ENCODE data around the gene ALG12. TPM values are rescaled to one million over a fixed set of nuclear protein-coding genes. Genes with fewer than 3 reads are reported as not detected.

The ALG12 gene
- polyA plus RNA-seq (2013): 22.3 and 22.8 TPM in 2 replicates

- peak within 1 kb of the TSS; percentile 97 for H4K8ac ChIP-seq (ENCODE audit: low read depth, low read length)
- peaks cover 2% of the 10 kb centered on the region for H3K9me3 ChIP-seq (ENCODE audit: insufficient read depth, low read depth, low read length)
- H4K91ac ChIP-seq (ENCODE audit: low read depth, low read length): peak within 1 kb of the TSS; percentile 93
- H3K14ac ChIP-seq (ENCODE audit: low read length): peak within 1 kb of the TSS; percentile 98
- peaks cover 8% of the 10 kb centered on the region for H3K79me2 ChIP-seq (ENCODE audit: control insufficient read depth, insufficient read depth, low read length, poor library complexity)
- peak within 1 kb of the TSS; percentile 96 for H2BK5ac ChIP-seq (ENCODE audit: low read depth, low read length, poor library complexity)
- H2AK5ac ChIP-seq (ENCODE audit: low read length): peak within 1 kb of the TSS; percentile 1
- H3K4ac ChIP-seq (ENCODE audit: low read depth, low read length): peak within 1 kb of the TSS; percentile 55
- H3K36me3 ChIP-seq (ENCODE audit: control insufficient read depth in 1 of 2, insufficient read depth in 2 of 2, low read length in 2 of 2): peaks cover 20 to 27% of the 10 kb centered on the region in 2 experiments
- H2AFZ ChIP-seq (ENCODE audit: insufficient read depth, low read length, poor library complexity): peak within 1 kb of the TSS; percentile 95
- no peaks in the 10 kb centered on the region for H3K27me3 ChIP-seq (ENCODE audit: insufficient read depth, low read length)
- no peak within 1 kb of the TSS for H3K23ac ChIP-seq (ENCODE audit: low read length)
- no peak within 1 kb of the TSS for H2BK12ac ChIP-seq (ENCODE audit: low read length)
- H2BK120ac ChIP-seq (ENCODE audit: insufficient read depth, low read length, poor library complexity): peak within 1 kb of the TSS; percentile 92
- H3K79me1 ChIP-seq (ENCODE audit: low read length): peaks cover 11% of the 10 kb centered on the region
- H3K4me3 ChIP-seq (ENCODE audit: low read depth, low read length): peak within 1 kb of the TSS; percentile 89
- peak within 1 kb of the TSS; percentile 87 for H3K4me2 ChIP-seq (ENCODE audit: low read length)
- peak within 1 kb of the TSS; percentile 95 for H3K18ac ChIP-seq (ENCODE audit: low read length)
- peak; percentile 95 to 98 for DNase-seq
- no CpG with 5 or more reads among the region's 103 CpGs for WGBS (ENCODE audit: extremely low coverage, insufficient coverage, insufficient read length)
- H4K12ac ChIP-seq (ENCODE audit: low read depth, low read length): peak within 1 kb of the TSS; percentile 95
- peak within 1 kb of the TSS; percentile 91 for H3K9ac ChIP-seq (ENCODE audit: low read length)
- H3K27ac ChIP-seq (ENCODE audit: low read depth, low read length): peak within 1 kb of the TSS; percentile 98
- H3K4me1 ChIP-seq (ENCODE audit: control insufficient read depth in 1 of 2, insufficient read depth in 2 of 2, low read length in 2 of 2): peaks cover 5 to 12% of the 10 kb centered on the region in 2 experiments
These were observed at the start of gene ALG12, which contains the start of gene CRELD2 for GRCh38 chr22:49917974-49918910. Gene ALG12 (minus strand): TSS chr22:49918438. CDS start chr22:49913765, 4,673 bp downstream. Gene CRELD2 (plus strand): TSS chr22:49918634. CDS start chr22:49918770, 136 bp downstream.

DNA sequence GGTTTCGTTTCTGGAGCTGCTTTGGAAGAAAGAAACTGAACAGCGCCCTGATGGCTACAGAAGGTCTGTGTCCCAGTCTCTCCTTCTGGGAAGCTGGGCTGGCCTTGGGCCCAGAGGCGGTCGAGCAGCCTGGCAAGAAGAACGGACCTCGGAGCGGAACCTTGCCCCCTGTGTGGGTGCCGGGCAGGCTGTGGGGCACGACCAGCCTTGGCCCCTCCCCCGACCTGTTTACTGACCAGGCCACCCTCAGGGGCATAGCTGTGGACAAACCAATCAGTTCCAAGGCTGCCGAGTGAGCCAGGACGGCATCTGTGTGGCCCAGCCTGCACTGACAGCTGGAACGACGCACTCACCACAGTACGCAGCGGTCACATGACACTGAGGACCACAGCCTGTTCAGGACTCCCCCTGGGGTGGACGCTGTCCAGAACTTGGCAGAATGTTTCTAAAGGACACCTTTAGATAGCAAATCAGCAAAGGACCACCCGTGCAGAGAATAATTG lies 49.5 kb upstream of the ALG12 start:
- H3K14ac ChIP-seq (ENCODE audit: low read length): no peak overlapping the region
- no peak overlapping the region for H4K8ac ChIP-seq (ENCODE audit: low read depth, low read length)
- H4K12ac ChIP-seq (ENCODE audit: low read depth, low read length): no peak overlapping the region
- H3K4me1 ChIP-seq (ENCODE audit: control insufficient read depth in 1 of 2, insufficient read depth in 2 of 2, low read length in 2 of 2): peaks cover 53 to 59% of the 10 kb centered on the region in 2 experiments
- H3K18ac ChIP-seq (ENCODE audit: low read length): peak overlapping the region; percentile 19
- no CpG with 5 or more reads among the region's 18 CpGs for WGBS (ENCODE audit: extremely low coverage, insufficient coverage, insufficient read length)
- DNase-seq: peak in 1 of 2 donors; percentile 27
- H3K4me2 ChIP-seq (ENCODE audit: low read length): no peak overlapping the region
- no peak overlapping the region for H2BK5ac ChIP-seq (ENCODE audit: low read depth, low read length, poor library complexity)
- peaks cover 9% of the 10 kb centered on the region for H3K79me2 ChIP-seq (ENCODE audit: control insufficient read depth, insufficient read depth, low read length, poor library complexity)
- no peak overlapping the region for H2BK120ac ChIP-seq (ENCODE audit: insufficient read depth, low read length, poor library complexity)
- H3K79me1 ChIP-seq (ENCODE audit: low read length): peaks cover 24% of the 10 kb centered on the region
- H2BK12ac ChIP-seq (ENCODE audit: low read length): peak overlapping the region; percentile 8
- peak overlapping the region; percentile 8 for H3K4me3 ChIP-seq (ENCODE audit: low read depth, low read length)
- H3K27ac ChIP-seq (ENCODE audit: low read depth, low read length): no peak overlapping the region
- H3K9ac ChIP-seq (ENCODE audit: low read length): no peak overlapping the region
- peak overlapping the region; percentile 32 for H2AK5ac ChIP-seq (ENCODE audit: low read length)
- H3K27me3 ChIP-seq (ENCODE audit: insufficient read depth, low read length): no peaks in the 10 kb centered on the region
- no peak overlapping the region for H3K23ac ChIP-seq (ENCODE audit: low read length)
- peaks cover 22 to 24% of the 10 kb centered on the region in 2 experiments for H3K36me3 ChIP-seq (ENCODE audit: control insufficient read depth in 1 of 2, insufficient read depth in 2 of 2, low read length in 2 of 2)
- H2AFZ ChIP-seq (ENCODE audit: insufficient read depth, low read length, poor library complexity): no peak overlapping the region
- peaks cover 3% of the 10 kb centered on the region for H3K9me3 ChIP-seq (ENCODE audit: insufficient read depth, low read depth, low read length)
- peak overlapping the region; percentile 40 for H4K91ac ChIP-seq (ENCODE audit: low read depth, low read length)
- no peak overlapping the region for H3K4ac ChIP-seq (ENCODE audit: low read depth, low read length)

DNA sequence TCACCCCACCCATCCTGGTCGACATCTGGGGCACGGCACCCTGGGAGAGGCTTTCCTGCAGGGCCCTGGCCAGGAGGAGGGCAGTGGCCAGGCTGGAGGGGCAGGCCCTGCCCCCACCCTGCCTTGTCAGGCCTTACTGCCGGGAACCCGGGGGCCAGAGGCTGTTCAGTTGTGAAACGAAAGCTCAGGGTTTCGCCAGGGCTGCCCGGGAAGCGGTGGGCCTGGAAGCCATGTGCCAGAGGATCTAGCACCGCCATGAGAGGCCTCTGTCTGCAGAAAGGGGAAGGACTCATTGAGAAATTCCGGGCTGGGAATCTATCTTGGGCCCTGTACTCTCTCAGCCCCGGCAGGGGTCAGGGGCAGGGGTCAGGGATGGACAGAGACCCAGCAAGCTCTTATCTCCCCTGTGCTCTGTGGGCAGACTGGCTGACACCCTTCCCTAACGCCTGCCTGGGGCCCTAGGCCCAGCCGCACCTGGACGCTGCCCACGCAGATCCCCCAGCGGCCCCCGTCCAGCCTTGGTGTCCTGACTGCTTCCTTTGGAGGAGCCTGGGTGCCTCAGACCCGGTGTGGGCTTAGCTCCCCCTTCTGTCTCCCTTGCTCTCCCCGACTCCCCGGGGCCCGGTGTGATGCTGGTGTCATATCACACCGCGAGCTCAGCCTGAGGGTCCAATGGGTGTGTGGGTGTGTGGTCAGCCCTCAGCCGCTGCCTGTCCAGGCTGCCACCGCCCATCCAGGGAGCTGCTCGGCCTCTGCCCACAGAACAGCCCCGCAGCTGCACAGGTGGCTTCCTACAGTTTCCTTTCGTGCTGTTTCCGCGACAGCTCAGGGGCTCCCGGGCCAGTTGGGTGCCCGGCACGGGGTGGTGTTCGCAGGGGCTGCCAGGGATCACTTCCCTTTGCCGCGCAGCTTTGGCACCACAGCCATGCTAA lies 48.8 kb upstream of the ALG12 start:
- Histone ChIP-seq H2AK5ac (ENCODE audit: low read length) (peak overlapping the region; percentile 27), H2BK12ac (ENCODE audit: low read length) (peak overlapping the region; percentile 12), H2BK120ac (ENCODE audit: insufficient read depth, low read length, poor library complexity) (peak overlapping the region; percentile 24), H3K27me3 (ENCODE audit: insufficient read depth, low read length) (no peaks in the 10 kb centered on the region), H3K27ac (ENCODE audit: low read depth, low read length) (peak overlapping the region; percentile 35), H4K91ac (ENCODE audit: low read depth, low read length) (peak overlapping the region; percentile 66), H3K9me3 (ENCODE audit: insufficient read depth, low read depth, low read length) (peaks cover 3% of the 10 kb centered on the region), H3K4me3 (ENCODE audit: low read depth, low read length) (no peak overlapping the region), H3K18ac (ENCODE audit: low read length) (peak overlapping the region; percentile 54), H2AFZ (ENCODE audit: insufficient read depth, low read length, poor library complexity) (no peak overlapping the region), H4K8ac (ENCODE audit: low read depth, low read length) (peak overlapping the region; percentile 25), H3K36me3 (ENCODE audit: control insufficient read depth in 1 of 2, insufficient read depth in 2 of 2, low read length in 2 of 2) (peaks cover 25 to 28% of the 10 kb centered on the region in 2 experiments), H4K12ac (ENCODE audit: low read depth, low read length) (no peak overlapping the region), H3K23ac (ENCODE audit: low read length) (no peak overlapping the region), H3K79me1 (ENCODE audit: low read length) (peaks cover 28% of the 10 kb centered on the region), H3K4me2 (ENCODE audit: low read length) (no peak overlapping the region), H3K79me2 (ENCODE audit: control insufficient read depth, insufficient read depth, low read length, poor library complexity) (peaks cover 13% of the 10 kb centered on the region), H3K4me1 (ENCODE audit: control insufficient read depth in 1 of 2, insufficient read depth in 2 of 2, low read length in 2 of 2) (peaks cover 56 to 63% of the 10 kb centered on the region in 2 experiments), H3K14ac (ENCODE audit: low read length) (peak overlapping the region; percentile 50), H3K9ac (ENCODE audit: low read length) (no peak overlapping the region), H3K4ac (ENCODE audit: low read depth, low read length) (peak overlapping the region; percentile 17), H2BK5ac (ENCODE audit: low read depth, low read length, poor library complexity) (peak overlapping the region; percentile 15)
- DNase-seq: peak; percentile 49 to 50
- WGBS (ENCODE audit: extremely low coverage, insufficient coverage, insufficient read length): no CpG with 5 or more reads among the region's 36 CpGs
